OCI-LY1 (cell line): ENCODE measurements around the gene CEP162.

Experiments used
- H2AFZ ChIP-seq: fragments of 200-600 bp; sonication (generic), shearing (Covaris generic); 2 replicates; pipeline ENCODE4 v1.6.0; 2014; ENCODE audit warnings: antibody characterized with exemption, mild to moderate bottlenecking, low read length
- H3F3A ChIP-seq: fragments of 200-600 bp; sonication (generic), shearing (Covaris generic); 2 replicates; pipeline ENCODE4 v1.6.0; 2014; ENCODE audit warnings: mild to moderate bottlenecking, antibody characterized with exemption, low read length, moderate library complexity; ENCODE audit not compliant: insufficient read depth
- H3K27ac ChIP-seq: fragments of 200-600 bp; sonication (generic); 2 replicates; pipeline ENCODE4 v1.5.1; 2014; ENCODE audit warnings: low read length, mixed run types, mild to moderate bottlenecking, low read depth; ENCODE audit not compliant: poor library complexity, severe bottlenecking
- H3K27me3 ChIP-seq: fragments of 200-600 bp; sonication (generic); 2 replicates; pipeline ENCODE4 v1.6.0; 2014; ENCODE audit warnings: antibody characterized with exemption, mild to moderate bottlenecking, low read length, moderate library complexity; ENCODE audit not compliant: insufficient read depth
- H3K36me3 ChIP-seq: fragments of 200-600 bp; sonication (generic); 2 replicates; pipeline ENCODE4 v1.6.1; 2014; ENCODE audit warnings: mild to moderate bottlenecking, antibody characterized with exemption, low read length, moderate library complexity, mixed read lengths; ENCODE audit not compliant: insufficient read depth
- H3K4me1 ChIP-seq: fragments of 200-600 bp; sonication (generic); 2 replicates; pipeline ENCODE4 v1.5.1; 2014; ENCODE audit warnings: mild to moderate bottlenecking, low read length, moderate library complexity; ENCODE audit not compliant: insufficient read depth, severe bottlenecking
- H3K4me2 ChIP-seq: fragments of 200-600 bp; sonication (generic), shearing (Covaris generic); 2 replicates; pipeline ENCODE4 v1.6.1; 2014; ENCODE audit warnings: low read length
- H3K4me3 ChIP-seq: fragments of 200-600 bp; sonication (generic); 2 replicates; pipeline ENCODE4 v1.5.1; 2014; ENCODE audit warnings: low read length, low read depth, mild to moderate bottlenecking, mixed read lengths; ENCODE audit not compliant: poor library complexity, severe bottlenecking
- H3K79me2 ChIP-seq: fragments of 200-600 bp; shearing (Covaris generic); 2 replicates; pipeline ENCODE4 v1.6.1; 2016; ENCODE audit warnings: mixed run types, low read length, mixed read lengths; ENCODE audit not compliant: insufficient read depth
- H3K9ac ChIP-seq: fragments of 200-600 bp; sonication (generic), shearing (Covaris generic); 2 replicates; pipeline ENCODE4 v1.6.1; 2014; ENCODE audit warnings: mild to moderate bottlenecking, low read length, mixed read lengths
- H3K9me2 ChIP-seq: fragments of 200-600 bp; sonication (generic), shearing (Covaris generic); 2 replicates; pipeline ENCODE4 v1.6.1; 2014; ENCODE audit warnings: low read depth, mild to moderate bottlenecking, low read length, mixed read lengths
- H3K9me3 ChIP-seq: fragments of 200-600 bp; shearing (Covaris generic); 2 replicates; pipeline ENCODE4 v1.6.1; 2014; ENCODE audit warnings: low read length, mixed read lengths
- H4K20me1 ChIP-seq: fragments of 200-600 bp; sonication (generic), shearing (Covaris generic); 2 replicates; pipeline ENCODE4 v1.6.0; 2016; ENCODE audit warnings: mild to moderate bottlenecking, low read length; ENCODE audit not compliant: insufficient read depth
- EZH2 ChIP-seq: fragments of 200-600 bp; sonication (generic), shearing (Covaris generic); IDR thresholded peaks from 2 replicates; pipeline ENCODE4 v1.8.0; 2017; ENCODE audit warnings: borderline replicate concordance, mixed run types, mild to moderate bottlenecking, antibody characterized with exemption, low read length, moderate library complexity, mixed read lengths
- TF ChIP-seq, protein P1 (sequence below): fragments of 200-600 bp; sonication (generic), shearing (Covaris generic); IDR thresholded peaks from 2 replicates; pipeline ENCODE4 v1.5.1; 2017; ENCODE audit warnings: mild to moderate bottlenecking, antibody characterized with exemption, low read length, moderate library complexity, mixed read lengths

Gene CEP162

DNA sequence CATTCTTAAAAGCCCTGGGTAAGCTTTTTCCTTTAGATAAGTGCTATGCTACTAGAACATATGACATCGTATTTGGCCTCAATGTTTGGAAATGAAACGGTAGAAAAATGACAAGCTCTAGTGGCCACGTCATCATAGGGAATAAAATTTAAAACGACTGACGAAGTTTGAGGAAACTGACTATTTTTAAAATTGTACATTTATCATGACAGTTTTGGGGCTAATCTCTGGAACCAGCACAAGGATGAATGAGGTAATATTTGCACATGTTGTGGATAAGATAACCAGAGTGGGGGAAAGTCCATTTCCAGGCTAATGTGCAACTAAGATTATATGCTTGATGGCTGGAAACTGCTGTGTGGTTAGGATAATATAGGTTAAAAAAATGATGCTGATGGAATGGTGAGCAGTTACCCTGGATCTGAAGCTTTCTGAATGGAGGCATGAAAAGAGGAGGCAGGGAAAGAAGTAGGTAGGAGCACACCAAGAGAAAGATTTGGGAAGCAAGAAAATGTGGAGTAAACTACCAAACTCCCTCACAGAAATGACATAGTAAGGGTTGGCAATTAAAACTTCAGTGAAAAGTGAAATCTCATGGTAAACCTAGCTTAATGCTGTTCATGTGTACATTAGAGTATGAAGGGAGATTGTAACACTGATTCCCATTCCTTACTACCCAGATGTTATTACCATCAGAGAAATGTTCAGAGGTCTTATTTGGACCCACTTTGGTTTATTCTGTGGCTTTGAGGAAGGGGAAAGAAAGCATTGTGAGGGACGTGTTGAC, 42.7 kb upstream of the CEP162 start:
- H3K27ac ChIP-seq, result no peak overlapping the region
- TF ChIP-seq, protein P1, sequence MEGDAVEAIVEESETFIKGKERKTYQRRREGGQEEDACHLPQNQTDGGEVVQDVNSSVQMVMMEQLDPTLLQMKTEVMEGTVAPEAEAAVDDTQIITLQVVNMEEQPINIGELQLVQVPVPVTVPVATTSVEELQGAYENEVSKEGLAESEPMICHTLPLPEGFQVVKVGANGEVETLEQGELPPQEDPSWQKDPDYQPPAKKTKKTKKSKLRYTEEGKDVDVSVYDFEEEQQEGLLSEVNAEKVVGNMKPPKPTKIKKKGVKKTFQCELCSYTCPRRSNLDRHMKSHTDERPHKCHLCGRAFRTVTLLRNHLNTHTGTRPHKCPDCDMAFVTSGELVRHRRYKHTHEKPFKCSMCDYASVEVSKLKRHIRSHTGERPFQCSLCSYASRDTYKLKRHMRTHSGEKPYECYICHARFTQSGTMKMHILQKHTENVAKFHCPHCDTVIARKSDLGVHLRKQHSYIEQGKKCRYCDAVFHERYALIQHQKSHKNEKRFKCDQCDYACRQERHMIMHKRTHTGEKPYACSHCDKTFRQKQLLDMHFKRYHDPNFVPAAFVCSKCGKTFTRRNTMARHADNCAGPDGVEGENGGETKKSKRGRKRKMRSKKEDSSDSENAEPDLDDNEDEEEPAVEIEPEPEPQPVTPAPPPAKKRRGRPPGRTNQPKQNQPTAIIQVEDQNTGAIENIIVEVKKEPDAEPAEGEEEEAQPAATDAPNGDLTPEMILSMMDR, result no peak
- no peaks in the 10 kb centered on the region for H3K4me1 ChIP-seq

DNA sequence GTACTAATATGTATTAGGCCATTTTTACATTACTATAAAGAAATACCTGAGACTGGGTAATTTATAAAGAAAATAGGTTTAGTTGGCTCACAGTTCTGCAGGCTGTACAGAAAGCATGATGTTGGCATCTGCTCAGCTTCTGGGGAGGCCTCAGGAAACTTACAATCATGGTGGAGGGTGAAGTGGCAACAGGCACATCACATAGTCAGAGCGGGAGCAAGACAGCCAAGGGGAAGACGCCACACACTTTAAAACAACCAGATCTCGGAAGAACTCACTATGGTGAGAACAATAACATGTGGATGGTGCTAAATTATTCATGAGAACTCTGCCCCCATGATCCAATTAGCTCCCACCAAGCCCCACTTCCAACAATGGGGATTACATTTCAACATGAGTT, 41.3 kb upstream of the CEP162 start:
- Histone ChIP-seq H3K27me3 (no peaks in the 10 kb centered on the region), H4K20me1 (no peaks in the 10 kb centered on the region), H3K4me3 (no peak overlapping the region), H3K9ac (no peak overlapping the region), H3K4me2 (no peak overlapping the region), H3F3A (no peaks in the 10 kb centered on the region), H3K27ac (no peak overlapping the region), H3K36me3 (no peaks in the 10 kb centered on the region), H3K4me1 (no peaks in the 10 kb centered on the region), H3K79me2 (no peaks in the 10 kb centered on the region), H3K9me2 (no peaks in the 10 kb centered on the region), H3K9me3 (no peaks in the 10 kb centered on the region), H2AFZ (no peak overlapping the region)
- TF ChIP-seq EZH2, result no peak
- TF ChIP-seq, protein P1, result no peak

More for the DNA sequence above, 42.7 kb upstream of the CEP162 start:
- H4K20me1 ChIP-seq, result no peaks in the 10 kb centered on the region
- H3K9me2 ChIP-seq, result no peaks in the 10 kb centered on the region
- H3K4me2 ChIP-seq, result no peak overlapping the region
- H3K36me3 ChIP-seq, result no peaks in the 10 kb centered on the region
- no peaks in the 10 kb centered on the region for H3K9me3 ChIP-seq
- no peaks in the 10 kb centered on the region for H3K79me2 ChIP-seq
- H2AFZ ChIP-seq, result no peak overlapping the region
- H3F3A ChIP-seq, result no peaks in the 10 kb centered on the region
- H3K9ac ChIP-seq, result no peak overlapping the region
- no peak overlapping the region for H3K4me3 ChIP-seq
- H3K27me3 ChIP-seq, result no peaks in the 10 kb centered on the region

DNA sequence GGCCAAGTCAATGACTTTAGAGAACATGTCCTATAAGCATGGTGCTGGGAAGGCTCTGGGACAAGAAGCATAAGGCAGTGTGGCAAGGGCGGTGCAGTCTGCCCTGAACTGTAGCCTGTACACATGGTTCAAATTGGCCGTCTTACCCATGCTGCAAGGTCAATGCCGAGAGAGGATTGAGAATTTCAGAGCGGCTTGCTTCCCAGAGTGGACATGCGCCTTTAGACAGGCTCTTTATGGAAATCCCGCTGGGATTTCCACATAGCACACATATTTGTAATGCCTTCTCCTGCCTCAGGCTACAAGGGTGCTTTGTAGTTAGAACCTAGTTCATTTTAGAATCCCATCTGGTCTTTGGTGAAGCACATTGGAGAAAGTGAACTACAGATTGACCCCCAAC, 36.1 kb upstream of the CEP162 start:
- Histone ChIP-seq H3K9ac (no peak overlapping the region), H3K9me3 (no peaks in the 10 kb centered on the region), H3K4me3 (no peak overlapping the region), H3K9me2 (no peaks in the 10 kb centered on the region), H3K79me2 (no peaks in the 10 kb centered on the region), H3F3A (no peaks in the 10 kb centered on the region), H3K36me3 (no peaks in the 10 kb centered on the region), H3K27ac (no peak overlapping the region), H3K27me3 (no peaks in the 10 kb centered on the region), H2AFZ (no peak overlapping the region), H3K4me1 (no peaks in the 10 kb centered on the region), H4K20me1 (no peaks in the 10 kb centered on the region), H3K4me2 (no peak overlapping the region)
- TF ChIP-seq, protein P1, result no peak
- TF ChIP-seq EZH2, result no peak
